Measurements from ENCODE around the gene SULT4A1.
A peak's percentile ranks its signal among the peaks of the same experiment; 100 is the strongest.

SULT4A1 gene

DNA sequence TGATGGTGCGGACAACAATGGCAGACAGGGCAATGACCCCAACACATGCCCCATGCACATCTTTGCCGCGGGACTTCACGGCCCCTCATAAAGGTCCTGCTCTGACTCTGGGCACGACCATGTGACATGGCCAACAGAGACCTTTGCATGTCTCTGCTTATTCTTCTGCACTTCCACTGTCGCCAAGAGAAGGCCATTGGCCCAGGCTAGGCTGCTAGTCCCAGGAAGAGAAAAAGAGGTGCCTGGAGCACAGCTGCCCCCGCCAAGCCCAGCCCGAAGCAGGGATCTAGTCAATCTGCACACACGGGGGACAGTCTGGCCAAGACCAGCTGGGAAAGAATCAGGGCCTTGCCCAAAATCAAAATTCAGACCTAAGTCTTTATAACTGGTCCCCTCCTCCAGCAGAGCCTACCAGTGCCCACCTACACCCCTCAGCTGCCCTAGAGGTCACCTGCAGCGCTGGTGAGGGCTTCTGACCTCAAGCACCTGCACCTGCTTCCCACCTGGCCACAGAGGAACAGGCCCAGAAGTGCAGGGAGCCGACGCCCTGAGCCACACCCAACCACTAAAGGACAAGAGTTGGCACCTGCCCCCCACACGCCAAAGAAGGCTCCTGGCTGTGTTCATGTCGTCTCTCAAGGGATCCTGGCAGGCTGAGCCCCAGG is 8.1 kb downstream of the SULT4A1 start:
- Histone ChIP-seq H3K14ac (ENCODE audit: low read length) (no peak overlapping the region), H3K18ac (ENCODE audit: low read length) (peak overlapping the region; percentile 46), H3K4me1 (ENCODE audit: control insufficient read depth in 2 of 2, insufficient read depth in 1 of 2, low read depth in 1 of 2, low read length in 2 of 2) (peaks cover 0 to 6% of the 10 kb centered on the region in 2 donors), H3K4me3 (ENCODE audit: low read length in 2 of 2) (no peak overlapping the region), H3K27me3 (ENCODE audit: control insufficient read depth in 3 of 3, insufficient read depth in 3 of 3, low read depth in 1 of 3, low read length in 3 of 3) (no peaks in the 10 kb centered on the region), H4K91ac (ENCODE audit: low read depth, low read length, poor library complexity) (no peak overlapping the region), H2BK5ac (ENCODE audit: low read length) (no peak overlapping the region), H2BK15ac (ENCODE audit: low read length) (no peak overlapping the region), H2AK5ac (ENCODE audit: low read depth, low read length) (no peak overlapping the region), H3K27ac (replicated peaks; ENCODE audit: low read length) (no peak overlapping the region), H3K9me3 (replicated peaks in 1 of 2; ENCODE audit: control insufficient read depth in 2 of 2, insufficient read depth in 1 of 2, low read depth in 1 of 2, low read length in 2 of 2) (peaks cover 6 to 7% of the 10 kb centered on the region in 2 donors), H3K23ac (ENCODE audit: low read depth, low read length, poor library complexity) (peak overlapping the region; percentile 56), H3K79me1 (ENCODE audit: low read depth, low read length) (peaks cover 3% of the 10 kb centered on the region), H3K4ac (ENCODE audit: low read length) (no peak overlapping the region), H3K36me3 (replicated peaks in 1 of 2; ENCODE audit: control insufficient read depth in 2 of 2, insufficient read depth in 2 of 2, low read length in 2 of 2) (no peaks in the 10 kb centered on the region), H3K9ac (ENCODE audit: low read depth, low read length, poor library complexity) (peak overlapping the region; percentile 13), H2BK120ac (ENCODE audit: low read depth, low read length) (no peak overlapping the region), H2AFZ (ENCODE audit: low read length) (no peak overlapping the region), H2BK12ac (ENCODE audit: low read length) (no peak overlapping the region), H4K8ac (ENCODE audit: low read depth, low read length) (no peak overlapping the region), H3K4me2 (ENCODE audit: insufficient read depth, low read length, poor library complexity, severe bottlenecking) (no peak overlapping the region)
- no peak for DNase-seq (ENCODE audit: low spot score)
- WGBS, 2 donors (ENCODE audit: extremely low coverage in 2 of 2, insufficient read length in 2 of 2, insufficient replicate concordance in 1 of 2), result no CpG with 5 or more reads among the region's 14 CpGs

DNA sequence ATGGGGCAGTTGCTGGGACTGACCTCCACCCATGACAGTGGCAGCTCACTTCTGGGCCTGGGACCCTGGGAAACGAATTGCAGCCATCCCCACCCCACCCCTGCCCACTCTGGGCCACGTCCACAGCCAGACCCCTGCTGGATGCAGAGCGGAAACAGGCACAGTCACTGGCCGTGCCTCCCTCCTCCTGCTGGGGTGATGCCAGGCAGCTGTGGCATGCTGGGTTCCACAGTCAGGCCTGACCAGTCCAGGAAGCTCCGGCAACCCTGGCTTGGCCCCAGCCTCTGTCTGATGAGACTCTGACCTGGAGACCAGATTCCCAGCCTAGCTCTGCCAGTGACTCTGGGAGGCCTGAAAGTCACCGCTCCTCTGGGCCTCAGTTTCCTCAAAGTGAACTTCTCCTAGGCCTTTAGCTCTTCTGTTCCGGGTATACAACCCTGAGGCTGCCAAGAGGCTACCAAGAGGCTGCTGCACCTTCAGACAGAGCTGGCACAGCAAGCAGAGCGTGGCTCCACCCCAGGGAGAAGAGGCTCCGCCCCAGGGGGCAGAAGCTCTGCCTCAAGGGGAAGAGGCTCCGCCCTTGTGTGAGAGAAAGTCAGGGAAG is 8.9 kb downstream of the SULT4A1 start:
- Histone ChIP-seq H3K36me3 (replicated peaks in 1 of 2; ENCODE audit: control insufficient read depth in 2 of 2, insufficient read depth in 2 of 2, low read length in 2 of 2) (no peaks in the 10 kb centered on the region), H3K4me1 (ENCODE audit: control insufficient read depth in 2 of 2, insufficient read depth in 1 of 2, low read depth in 1 of 2, low read length in 2 of 2) (peaks cover 0 to 6% of the 10 kb centered on the region in 2 donors), H4K91ac (ENCODE audit: low read depth, low read length, poor library complexity) (no peak overlapping the region), H3K18ac (ENCODE audit: low read length) (no peak overlapping the region), H2AK5ac (ENCODE audit: low read depth, low read length) (no peak overlapping the region), H3K27me3 (ENCODE audit: control insufficient read depth in 3 of 3, insufficient read depth in 3 of 3, low read depth in 1 of 3, low read length in 3 of 3) (no peaks in the 10 kb centered on the region), H3K23ac (ENCODE audit: low read depth, low read length, poor library complexity) (no peak overlapping the region), H2AFZ (ENCODE audit: low read length) (no peak overlapping the region), H3K9ac (ENCODE audit: low read depth, low read length, poor library complexity) (no peak overlapping the region), H2BK120ac (ENCODE audit: low read depth, low read length) (no peak overlapping the region), H3K79me1 (ENCODE audit: low read depth, low read length) (peaks cover 3% of the 10 kb centered on the region), H3K14ac (ENCODE audit: low read length) (no peak overlapping the region), H3K9me3 (replicated peaks in 1 of 2; ENCODE audit: control insufficient read depth in 2 of 2, insufficient read depth in 1 of 2, low read depth in 1 of 2, low read length in 2 of 2) (peaks cover 6% of the 10 kb centered on the region in 2 donors), H2BK12ac (ENCODE audit: low read length) (no peak overlapping the region), H3K27ac (replicated peaks; ENCODE audit: low read length) (no peak overlapping the region), H4K8ac (ENCODE audit: low read depth, low read length) (no peak overlapping the region), H2BK5ac (ENCODE audit: low read length) (no peak overlapping the region), H3K4me3 (ENCODE audit: low read length in 2 of 2) (peak overlapping the region in 1 of 2 donors; percentile 45), H3K4me2 (ENCODE audit: insufficient read depth, low read length, poor library complexity, severe bottlenecking) (no peak overlapping the region), H2BK15ac (ENCODE audit: low read length) (no peak overlapping the region), H3K4ac (ENCODE audit: low read length) (no peak overlapping the region)
- DNase-seq (ENCODE audit: low spot score), result no peak
- no CpG with 5 or more reads among the region's 10 CpGs for WGBS, 2 donors (ENCODE audit: extremely low coverage in 2 of 2, insufficient read length in 2 of 2, insufficient replicate concordance in 1 of 2)

DNA sequence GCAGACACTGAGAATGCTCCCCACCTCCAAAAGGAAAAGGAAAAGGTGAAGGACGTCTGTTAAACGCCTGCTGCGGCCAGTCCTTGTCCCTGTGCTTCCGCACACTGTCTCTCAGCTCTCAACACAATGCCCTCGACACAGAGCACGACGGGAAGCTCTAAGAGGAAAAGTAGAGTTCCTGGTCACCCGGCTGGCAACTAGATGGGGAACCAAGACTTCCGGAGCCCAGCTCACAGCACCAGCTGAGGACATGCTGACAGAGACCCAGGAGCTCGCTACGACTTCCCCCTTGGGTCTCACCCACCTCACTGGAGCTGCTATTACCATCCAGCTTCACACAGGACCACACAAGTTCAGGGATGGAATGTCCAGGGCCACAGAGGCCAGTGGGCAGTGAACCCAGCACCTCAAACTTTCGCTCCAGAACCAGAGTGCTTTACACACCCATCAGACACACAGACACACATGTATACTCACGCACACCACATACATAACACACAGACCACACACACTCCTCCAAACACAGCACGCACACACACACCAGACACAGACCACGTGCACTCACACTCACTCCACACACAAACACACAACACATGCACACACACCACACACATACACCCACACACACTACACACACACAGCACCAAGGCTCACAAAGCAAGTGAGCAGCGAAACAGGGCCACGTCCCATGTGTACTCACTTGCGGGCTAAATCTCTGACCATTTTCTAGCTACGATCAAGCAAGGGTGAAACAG is 9.6 kb downstream of the SULT4A1 start:
- peaks cover 0 to 6% of the 10 kb centered on the region in 2 donors for H3K4me1 ChIP-seq (ENCODE audit: control insufficient read depth in 2 of 2, insufficient read depth in 1 of 2, low read depth in 1 of 2, low read length in 2 of 2)
- peak overlapping the region in 1 of 2 donors; percentile 45 for H3K4me3 ChIP-seq (ENCODE audit: low read length in 2 of 2)
- no peak overlapping the region for H4K91ac ChIP-seq (ENCODE audit: low read depth, low read length, poor library complexity)
- H2AK5ac ChIP-seq (ENCODE audit: low read depth, low read length), result no peak overlapping the region
- no peak overlapping the region for H2AFZ ChIP-seq (ENCODE audit: low read length)
- H2BK120ac ChIP-seq (ENCODE audit: low read depth, low read length), result no peak overlapping the region
- H3K14ac ChIP-seq (ENCODE audit: low read length), result no peak overlapping the region
- H2BK15ac ChIP-seq (ENCODE audit: low read length), result no peak overlapping the region
- H3K4me2 ChIP-seq (ENCODE audit: insufficient read depth, low read length, poor library complexity, severe bottlenecking), result no peak overlapping the region
- no peak overlapping the region for H3K18ac ChIP-seq (ENCODE audit: low read length)
- H2BK5ac ChIP-seq (ENCODE audit: low read length), result no peak overlapping the region
- peaks cover 4 to 6% of the 10 kb centered on the region in 2 donors for H3K9me3 ChIP-seq (replicated peaks in 1 of 2; ENCODE audit: control insufficient read depth in 2 of 2, insufficient read depth in 1 of 2, low read depth in 1 of 2, low read length in 2 of 2)
- no peak for DNase-seq (ENCODE audit: low spot score)
- peak overlapping the region; percentile 46 for H3K9ac ChIP-seq (ENCODE audit: low read depth, low read length, poor library complexity)
- no peaks in the 10 kb centered on the region for H3K27me3 ChIP-seq (ENCODE audit: control insufficient read depth in 3 of 3, insufficient read depth in 3 of 3, low read depth in 1 of 3, low read length in 3 of 3)
- no peak overlapping the region for H2BK12ac ChIP-seq (ENCODE audit: low read length)
- H4K8ac ChIP-seq (ENCODE audit: low read depth, low read length), result no peak overlapping the region
- no peaks in the 10 kb centered on the region for H3K36me3 ChIP-seq (replicated peaks in 1 of 2; ENCODE audit: control insufficient read depth in 2 of 2, insufficient read depth in 2 of 2, low read length in 2 of 2)
- H3K27ac ChIP-seq (replicated peaks; ENCODE audit: low read length), result no peak overlapping the region
- WGBS, 2 donors (ENCODE audit: extremely low coverage in 2 of 2, insufficient read length in 2 of 2, insufficient replicate concordance in 1 of 2), result 100% methylated on average over 2 of the region's 19 CpGs; no CpG with 5 or more reads in 1 of the 2 donors
- no peak overlapping the region for H3K23ac ChIP-seq (ENCODE audit: low read depth, low read length, poor library complexity)
- peaks cover 3% of the 10 kb centered on the region for H3K79me1 ChIP-seq (ENCODE audit: low read depth, low read length)
- no peak overlapping the region for H3K4ac ChIP-seq (ENCODE audit: low read length)

DNA sequence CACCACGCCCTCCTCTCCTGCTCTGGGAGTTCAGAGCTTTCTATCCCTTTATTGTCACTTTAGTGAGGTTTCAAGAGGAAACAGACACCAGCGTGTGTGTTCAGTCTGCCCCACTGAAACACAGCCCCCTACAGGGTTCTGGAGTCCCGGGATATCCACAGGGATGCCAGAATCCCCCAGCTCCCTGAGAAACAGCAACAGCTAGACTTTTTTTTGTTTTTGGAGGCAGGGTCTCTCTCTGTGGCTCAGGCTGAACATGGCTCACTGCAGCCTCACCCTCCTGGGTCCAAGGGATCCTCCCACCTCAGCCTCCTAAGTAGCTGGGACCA is 10.4 kb downstream of the SULT4A1 start:
- H3K9ac ChIP-seq (ENCODE audit: low read depth, low read length, poor library complexity), result no peak overlapping the region
- no peak overlapping the region for H3K23ac ChIP-seq (ENCODE audit: low read depth, low read length, poor library complexity)
- H4K91ac ChIP-seq (ENCODE audit: low read depth, low read length, poor library complexity), result no peak overlapping the region
- peaks cover 7% of the 10 kb centered on the region for H3K79me1 ChIP-seq (ENCODE audit: low read depth, low read length)
- no peak overlapping the region for H3K27ac ChIP-seq (replicated peaks; ENCODE audit: low read length)
- H2BK12ac ChIP-seq (ENCODE audit: low read length), result no peak overlapping the region
- H2BK5ac ChIP-seq (ENCODE audit: low read length), result no peak overlapping the region
- H3K4me2 ChIP-seq (ENCODE audit: insufficient read depth, low read length, poor library complexity, severe bottlenecking), result no peak overlapping the region
- no peaks in the 10 kb centered on the region for H3K36me3 ChIP-seq (replicated peaks in 1 of 2; ENCODE audit: control insufficient read depth in 2 of 2, insufficient read depth in 2 of 2, low read length in 2 of 2)
- no peak overlapping the region for H2AK5ac ChIP-seq (ENCODE audit: low read depth, low read length)
- H3K14ac ChIP-seq (ENCODE audit: low read length), result no peak overlapping the region
- H3K18ac ChIP-seq (ENCODE audit: low read length), result no peak overlapping the region
- WGBS, 2 donors (ENCODE audit: extremely low coverage in 2 of 2, insufficient read length in 2 of 2, insufficient replicate concordance in 1 of 2), result no CpG with 5 or more reads among the region's 3 CpGs
- no peak for DNase-seq (ENCODE audit: low spot score)
- H2BK15ac ChIP-seq (ENCODE audit: low read length), result no peak overlapping the region
- H3K27me3 ChIP-seq (ENCODE audit: control insufficient read depth in 3 of 3, insufficient read depth in 3 of 3, low read depth in 1 of 3, low read length in 3 of 3), result no peaks in the 10 kb centered on the region
- H2BK120ac ChIP-seq (ENCODE audit: low read depth, low read length), result no peak overlapping the region
- peaks cover 0 to 6% of the 10 kb centered on the region in 2 donors for H3K4me1 ChIP-seq (ENCODE audit: control insufficient read depth in 2 of 2, insufficient read depth in 1 of 2, low read depth in 1 of 2, low read length in 2 of 2)
- no peak overlapping the region for H2AFZ ChIP-seq (ENCODE audit: low read length)
- no peak overlapping the region for H3K4ac ChIP-seq (ENCODE audit: low read length)
- H3K4me3 ChIP-seq (ENCODE audit: low read length in 2 of 2), result no peak overlapping the region
- H3K9me3 ChIP-seq (replicated peaks in 1 of 2; ENCODE audit: control insufficient read depth in 2 of 2, insufficient read depth in 1 of 2, low read depth in 1 of 2, low read length in 2 of 2), result peaks cover 4 to 6% of the 10 kb centered on the region in 2 donors
- no peak overlapping the region for H4K8ac ChIP-seq (ENCODE audit: low read depth, low read length)
